Measurements from ENCODE around the gene AMPD3.

AMPD3 gene

DNA sequence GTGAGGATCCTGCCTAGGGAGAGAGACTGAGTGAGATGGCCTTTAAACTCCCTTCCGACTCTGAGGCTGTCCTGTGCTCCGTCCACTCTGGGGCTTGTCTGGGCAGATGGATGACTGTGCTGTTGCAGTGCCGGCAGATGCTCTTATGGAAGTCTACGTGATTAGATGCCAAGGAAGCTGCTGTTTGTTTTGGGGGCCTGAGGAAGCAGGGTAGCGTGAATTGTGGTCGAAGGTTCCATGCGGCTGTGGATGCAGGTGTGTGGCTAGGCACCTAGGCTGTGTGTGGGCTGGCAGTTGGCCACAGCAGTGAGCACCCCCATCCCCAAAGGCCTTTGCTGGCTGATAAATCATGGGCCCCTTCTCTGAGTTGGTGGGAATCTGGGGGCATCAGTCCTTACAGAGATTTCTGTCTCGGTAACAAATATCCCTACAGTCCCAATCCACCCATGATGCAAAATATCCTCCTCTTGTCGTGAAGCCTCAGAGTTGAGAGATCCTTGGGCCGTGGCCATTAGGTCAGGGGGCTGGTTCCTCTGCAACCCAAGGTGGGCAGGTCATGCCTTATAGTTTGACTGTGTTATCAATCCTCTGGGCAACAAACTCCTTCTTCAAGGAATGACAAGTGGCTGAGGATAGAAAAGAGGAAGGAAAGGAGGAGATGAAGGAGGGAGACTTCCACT is 31.2 kb downstream of the AMPD3 start:
- in situ Hi-C loops (cut with HindIII; ENCODE audit: low sequenced_read_pairs), result no loop called here

DNA sequence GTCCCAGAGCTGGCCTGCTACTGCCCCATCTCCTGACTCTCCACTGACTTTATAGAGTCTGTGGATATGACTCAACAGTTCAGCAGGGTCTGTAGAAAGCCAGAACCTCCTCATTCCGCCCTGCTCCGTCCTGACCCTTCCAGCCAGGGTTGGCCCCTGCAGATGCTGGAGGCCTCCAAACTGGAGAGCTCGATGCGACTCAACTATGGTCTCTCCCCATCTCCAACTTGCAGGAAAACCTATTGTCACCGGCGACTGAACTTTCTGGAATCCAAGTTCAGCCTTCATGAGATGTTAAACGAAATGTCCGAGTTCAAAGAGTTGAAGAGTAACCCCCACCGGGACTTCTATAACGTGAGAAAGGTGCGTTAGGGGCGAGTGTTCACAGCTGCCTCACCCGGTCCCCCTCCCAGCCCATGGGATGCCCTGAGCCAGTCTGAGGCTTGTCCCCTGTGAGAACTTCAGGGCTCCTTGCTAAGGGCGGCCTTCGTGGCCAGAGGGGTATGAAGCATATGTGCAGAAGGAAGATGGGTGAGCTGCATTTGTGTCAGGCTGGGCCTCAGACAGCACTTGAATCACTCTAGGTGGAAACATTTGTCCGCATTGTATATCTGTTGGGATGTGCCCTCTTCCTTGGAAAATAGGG is 32.1 kb downstream of the AMPD3 start:
- in situ Hi-C loops (cut with HindIII; ENCODE audit: low sequenced_read_pairs), result no loop called here

DNA sequence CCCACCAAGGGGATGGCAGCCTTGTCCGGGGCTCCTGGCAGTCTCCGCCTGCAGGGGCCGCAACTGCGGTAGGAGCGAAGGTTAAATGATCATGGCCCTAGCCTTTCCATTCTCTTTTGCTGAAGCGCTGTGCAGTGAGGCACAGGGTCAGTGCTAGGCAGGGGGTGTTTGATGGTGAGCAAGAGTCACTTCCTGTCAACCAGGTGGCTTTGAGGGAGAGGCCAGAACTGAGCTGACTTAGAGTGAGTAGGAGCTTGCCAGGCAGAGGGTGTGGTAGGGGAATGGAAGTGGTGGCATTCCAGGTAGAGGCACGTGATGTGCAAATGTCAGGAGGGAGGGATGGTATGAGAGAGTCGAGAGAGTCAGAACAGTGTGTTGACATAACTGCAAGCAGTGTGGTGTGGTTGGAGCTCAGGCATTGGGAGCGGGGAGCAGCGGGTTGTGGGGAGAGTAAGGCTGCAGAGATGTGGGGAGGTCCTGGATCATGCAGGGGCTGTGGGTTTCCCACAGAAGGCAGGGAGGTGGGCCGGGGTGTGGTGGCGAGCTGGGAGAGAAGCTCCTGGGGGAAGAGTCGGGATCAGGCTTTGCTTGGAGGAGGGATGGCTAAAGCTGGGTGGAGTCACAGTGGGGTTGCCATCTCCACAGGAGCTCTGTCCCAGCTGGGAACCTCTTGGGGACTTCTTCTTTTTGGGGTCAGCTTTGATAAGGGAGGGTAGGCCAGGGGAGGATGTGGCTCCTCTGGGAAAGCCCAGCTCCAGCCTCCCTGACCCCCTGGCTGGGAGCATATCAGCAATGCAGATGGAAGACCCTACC is 33.3 kb downstream of the AMPD3 start:
- in situ Hi-C loops (cut with HindIII; ENCODE audit: low sequenced_read_pairs), result no loop called here

DNA sequence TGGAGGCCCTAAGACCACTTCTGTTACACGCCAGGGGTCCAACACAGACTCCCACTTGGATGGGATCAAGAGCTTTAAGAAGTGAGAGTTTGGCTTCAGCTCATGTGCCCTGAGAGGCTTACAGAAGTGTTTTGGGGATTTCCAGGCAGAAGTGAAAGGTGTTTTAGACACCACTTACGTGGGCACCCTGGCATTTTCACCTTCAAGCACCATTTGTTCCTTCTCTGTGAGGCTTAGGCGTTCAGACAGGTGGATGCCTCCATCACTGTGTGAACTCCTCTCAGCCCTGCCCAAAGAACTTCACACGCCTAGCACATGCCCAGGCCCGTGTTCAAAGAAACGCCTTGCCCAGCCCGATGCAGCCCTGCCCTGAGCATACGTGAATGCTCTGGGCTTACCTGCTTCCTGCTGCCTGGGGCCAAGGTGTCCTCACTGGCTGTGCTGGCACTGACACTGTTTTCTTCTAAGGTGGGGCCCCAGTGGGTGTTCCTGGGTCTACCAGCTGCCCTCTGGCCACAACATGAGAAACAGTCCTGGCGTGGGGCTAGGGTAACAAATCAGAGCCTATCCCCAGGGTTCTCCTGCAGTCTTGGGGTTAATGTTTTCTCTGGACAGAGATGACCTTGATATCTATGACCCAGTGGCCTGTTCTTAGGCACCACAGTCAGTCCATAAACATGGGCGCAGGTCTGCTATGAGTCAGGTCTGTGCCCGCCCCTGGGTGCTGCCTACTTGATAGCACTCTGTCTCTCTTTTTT is 34.0 kb downstream of the AMPD3 start:
- in situ Hi-C loops (cut with HindIII; ENCODE audit: low sequenced_read_pairs), result no loop called here

DNA sequence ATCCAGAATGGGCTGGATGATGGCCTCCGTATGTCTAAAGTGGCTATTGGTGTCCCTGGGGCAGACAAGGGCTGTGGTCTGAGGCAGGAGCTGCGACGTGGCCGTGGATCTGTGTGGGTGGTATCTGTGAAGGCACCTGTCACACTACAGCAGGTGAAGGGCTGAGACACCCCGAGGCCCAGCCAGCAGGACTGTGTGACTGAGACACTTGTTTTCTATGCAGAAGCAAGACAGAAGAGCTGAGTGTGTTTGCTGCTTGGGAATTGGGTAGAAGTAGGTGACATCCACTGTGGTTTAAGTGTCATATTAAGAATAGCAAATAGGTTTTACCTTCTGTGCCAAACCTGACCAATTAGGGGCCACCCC is 35.0 kb downstream of the AMPD3 start:
- in situ Hi-C loops (cut with HindIII; ENCODE audit: low sequenced_read_pairs), result no loop called here

DNA sequence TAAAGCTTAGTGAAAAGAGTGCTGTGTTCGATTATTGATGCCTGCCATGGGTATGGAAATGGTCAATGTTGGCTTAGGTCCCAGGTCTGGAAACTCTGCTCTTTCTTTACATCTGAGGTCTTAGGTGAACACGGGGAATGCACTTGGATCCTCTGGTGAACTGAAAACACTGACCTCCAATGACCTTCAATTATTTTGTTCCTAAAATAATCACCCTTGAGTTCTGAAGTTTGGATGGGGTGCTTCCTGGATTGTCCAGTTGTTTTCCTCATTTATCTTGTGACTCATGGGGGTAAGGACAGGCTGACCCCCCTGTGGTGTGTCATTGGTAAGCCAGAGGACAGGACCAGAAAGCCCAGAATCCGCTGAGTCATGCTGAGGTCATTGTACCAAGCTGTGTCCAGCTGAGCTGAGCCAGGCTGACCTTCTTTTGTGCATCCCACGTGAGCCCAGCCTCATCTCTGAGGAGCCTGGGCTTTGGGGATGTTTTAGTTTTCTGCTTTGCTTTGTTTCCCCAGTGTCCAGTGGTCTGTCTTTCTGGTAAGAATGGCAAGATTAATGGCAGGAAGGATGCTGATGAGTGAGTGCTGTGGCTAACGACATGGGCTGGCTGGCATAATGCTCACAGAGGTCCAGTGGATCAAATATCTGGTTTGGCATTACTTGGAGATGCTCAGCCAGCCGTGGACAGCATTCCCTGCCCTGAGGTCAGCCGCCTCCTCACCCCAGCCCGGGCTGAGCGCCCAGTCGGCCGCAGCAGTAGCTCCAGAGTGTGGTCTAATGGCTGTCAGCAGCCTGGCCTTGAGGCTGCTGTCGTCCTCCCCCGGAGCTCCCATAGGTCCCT is 35.6 kb downstream of the AMPD3 start:
- in situ Hi-C loops (cut with HindIII; ENCODE audit: low sequenced_read_pairs), result no loop called here

DNA sequence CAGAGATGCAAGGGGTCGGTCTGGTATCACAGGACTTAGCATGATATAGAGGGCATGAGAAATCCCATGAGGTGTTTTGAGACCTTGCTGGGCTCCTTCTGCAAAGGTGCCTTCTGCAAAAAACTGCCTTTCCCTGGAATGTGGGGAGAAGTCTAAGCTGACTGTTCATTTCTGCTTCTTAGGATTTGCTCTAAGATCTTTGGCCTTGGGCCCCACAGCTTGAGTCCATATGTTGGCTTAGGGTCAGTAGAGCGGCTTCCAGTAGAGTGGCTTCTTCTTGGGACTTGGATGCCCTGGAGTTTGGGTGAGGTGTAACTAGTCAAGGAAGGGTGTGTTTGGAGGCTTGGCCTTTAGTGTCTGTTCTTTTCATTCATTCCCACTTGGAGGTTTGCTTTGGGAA is 37.0 kb downstream of the AMPD3 start:
- in situ Hi-C loops (cut with HindIII; ENCODE audit: low sequenced_read_pairs), result no loop called here

DNA sequence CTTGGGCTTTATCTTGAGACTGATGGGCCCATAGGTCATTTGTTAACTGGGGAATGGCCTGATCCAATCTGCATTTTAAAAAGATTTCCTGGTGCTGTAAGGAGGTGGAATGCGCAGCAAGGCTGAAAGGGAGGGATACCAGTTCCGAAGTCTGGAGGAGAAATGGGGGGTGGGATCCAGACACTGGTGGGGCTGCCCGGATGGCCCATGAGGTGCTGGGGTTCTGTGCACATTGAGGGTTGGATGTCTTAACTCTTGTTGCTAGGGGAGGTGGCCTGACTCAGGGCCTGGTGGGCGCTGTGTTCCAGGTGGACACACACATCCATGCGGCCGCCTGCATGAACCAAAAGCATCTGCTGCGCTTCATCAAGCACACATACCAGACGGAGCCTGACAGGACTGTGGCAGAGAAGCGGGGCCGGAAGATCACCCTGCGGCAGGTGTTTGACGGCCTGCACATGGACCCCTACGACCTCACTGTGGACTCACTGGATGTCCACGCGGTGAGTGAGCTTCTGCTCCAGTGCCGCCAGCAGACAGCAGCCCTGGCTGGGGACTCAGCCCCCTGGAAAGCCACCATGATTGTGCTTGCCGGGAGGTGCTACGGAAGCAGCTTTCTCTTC is 38.1 kb downstream of the AMPD3 start:
- in situ Hi-C loops (cut with HindIII; ENCODE audit: low sequenced_read_pairs), result no loop called here

DNA sequence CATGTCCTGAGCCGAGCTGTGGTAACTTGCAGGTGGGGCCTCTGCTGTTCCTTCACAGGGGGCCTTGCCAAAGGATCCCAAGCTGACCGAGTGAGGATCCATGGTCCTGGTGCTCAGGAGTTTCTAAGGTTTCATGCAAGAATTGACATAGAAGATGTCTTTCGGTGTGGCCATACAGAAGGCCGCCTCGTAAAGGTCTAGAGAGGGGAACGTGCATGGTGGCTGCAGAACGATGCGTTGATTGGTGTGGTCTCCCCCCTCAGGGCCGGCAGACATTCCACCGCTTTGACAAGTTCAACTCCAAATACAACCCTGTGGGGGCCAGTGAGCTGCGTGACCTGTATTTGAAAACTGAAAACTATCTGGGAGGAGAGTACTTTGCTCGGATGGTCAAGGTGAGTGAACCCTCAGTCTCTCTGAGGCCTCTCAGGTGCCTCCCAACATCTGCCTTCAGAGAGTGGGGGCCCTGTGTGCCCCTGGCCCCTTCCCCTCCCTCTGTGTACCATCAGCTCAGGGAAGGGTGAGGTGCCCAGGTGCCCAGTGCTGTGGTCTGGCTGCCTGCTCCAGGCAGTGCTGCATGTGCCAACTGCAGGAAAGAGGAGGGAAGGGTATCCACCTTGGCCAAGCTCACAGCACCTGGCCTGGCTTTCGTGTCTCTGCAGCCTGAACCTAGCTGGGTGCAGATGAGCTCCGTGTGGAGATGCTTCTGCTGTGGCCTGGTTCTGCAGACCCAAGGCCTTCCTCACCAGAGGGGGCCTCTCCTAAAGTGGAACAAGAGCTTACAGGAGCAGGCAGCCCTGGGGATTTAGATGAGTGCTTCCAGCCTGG is 39.8 kb downstream of the AMPD3 start:
- in situ Hi-C loops (cut with HindIII; ENCODE audit: low sequenced_read_pairs), result no loop called here

DNA sequence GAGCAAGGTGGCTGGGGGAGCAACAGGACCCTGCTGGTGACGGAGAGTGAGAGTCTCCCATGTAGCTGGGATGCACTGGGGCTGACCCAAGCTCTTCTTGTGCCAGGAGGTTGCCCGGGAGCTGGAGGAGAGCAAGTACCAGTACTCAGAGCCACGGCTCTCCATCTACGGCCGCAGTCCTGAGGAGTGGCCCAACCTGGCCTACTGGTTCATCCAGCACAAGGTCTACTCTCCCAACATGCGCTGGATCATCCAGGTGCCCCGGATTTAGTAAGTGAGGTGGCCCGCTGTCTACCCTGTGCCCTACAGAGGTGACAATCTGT is 40.4 kb downstream of the AMPD3 start:
- in situ Hi-C loops (cut with HindIII; ENCODE audit: low sequenced_read_pairs), result no loop called here

DNA sequence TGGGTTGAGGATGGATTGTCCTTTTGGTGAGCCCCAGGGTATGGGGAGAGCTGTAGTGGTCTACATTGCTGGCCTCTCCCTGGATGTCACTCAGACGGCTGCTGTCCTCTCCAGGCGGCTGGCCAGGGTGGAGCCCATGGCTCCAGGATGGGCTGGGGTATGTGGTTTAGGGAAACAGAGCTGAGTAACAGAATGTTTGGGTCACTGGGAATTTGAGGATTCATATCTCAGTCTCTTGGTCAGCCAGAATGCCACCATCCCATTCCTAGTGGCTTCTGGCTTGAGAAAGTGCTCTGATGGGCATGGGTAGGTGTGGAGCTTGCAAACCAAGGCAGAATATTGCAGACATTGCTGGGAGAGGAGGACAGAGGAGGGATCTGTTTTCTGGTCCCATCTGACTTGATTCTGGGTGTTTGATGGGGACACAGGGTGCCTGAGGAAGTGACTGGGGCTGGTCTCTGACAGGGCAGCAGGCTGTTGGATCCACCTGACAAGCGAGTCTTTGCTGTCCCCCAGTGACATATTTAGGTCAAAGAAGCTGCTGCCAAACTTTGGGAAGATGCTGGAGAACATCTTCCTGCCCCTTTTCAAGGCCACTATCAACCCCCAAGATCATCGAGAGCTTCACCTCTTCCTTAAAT is 41.4 kb downstream of the AMPD3 start:
- in situ Hi-C loops (cut with HindIII; ENCODE audit: low sequenced_read_pairs), result no loop called here

DNA sequence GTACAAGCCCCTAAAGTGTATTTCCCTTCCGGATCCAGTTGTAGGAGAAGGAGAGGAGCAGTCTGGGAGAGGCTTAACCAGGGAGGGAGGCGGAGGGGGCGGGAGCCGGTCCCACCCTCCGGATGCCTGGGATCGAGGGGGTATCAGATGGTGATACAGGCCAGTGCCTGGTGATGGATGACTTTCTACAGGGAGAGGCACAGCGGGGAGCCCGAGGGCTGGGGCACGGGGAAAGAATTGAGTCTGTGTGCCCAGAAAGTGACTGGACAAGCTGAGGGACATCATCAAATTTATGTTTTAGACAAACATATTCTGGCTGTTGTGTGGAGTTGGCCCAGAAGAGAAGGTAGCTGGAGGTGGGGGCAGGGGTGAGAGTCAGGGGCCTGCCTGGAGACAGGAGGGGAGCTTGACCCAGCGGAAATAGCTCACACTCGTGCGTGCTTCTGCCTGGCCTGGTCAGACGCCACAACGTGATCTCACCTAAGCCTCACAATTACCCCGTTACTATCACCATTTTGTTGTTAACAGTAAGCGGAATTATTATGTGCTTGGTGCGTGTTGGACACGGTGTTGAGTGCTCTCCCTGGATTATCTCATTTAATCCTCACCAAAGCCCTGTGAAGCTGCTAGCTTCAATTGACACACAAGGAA is 42.4 kb downstream of the AMPD3 start:
- in situ Hi-C loops (cut with HindIII; ENCODE audit: low sequenced_read_pairs), result no loop called here

DNA sequence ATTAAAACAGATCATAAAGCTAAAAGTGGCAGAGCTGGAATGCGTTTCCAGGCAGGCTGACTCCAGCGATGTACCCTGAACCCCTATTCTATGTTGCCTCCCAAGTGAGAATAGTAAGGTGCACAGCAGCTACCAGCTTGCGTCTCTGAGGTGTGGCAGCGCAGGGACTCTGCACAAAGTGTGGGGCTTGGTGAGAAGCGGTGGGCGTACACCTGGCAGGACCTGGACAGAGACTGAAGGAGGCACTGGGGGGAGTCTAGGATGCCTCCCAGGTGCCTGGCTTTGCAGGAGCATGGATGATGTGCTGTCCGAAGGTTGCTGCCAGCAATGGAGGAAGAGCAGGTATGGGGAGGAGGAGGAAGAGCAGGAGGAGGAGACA is 42.9 kb downstream of the AMPD3 start:
- in situ Hi-C loops (cut with HindIII; ENCODE audit: low sequenced_read_pairs), result no loop called here

DNA sequence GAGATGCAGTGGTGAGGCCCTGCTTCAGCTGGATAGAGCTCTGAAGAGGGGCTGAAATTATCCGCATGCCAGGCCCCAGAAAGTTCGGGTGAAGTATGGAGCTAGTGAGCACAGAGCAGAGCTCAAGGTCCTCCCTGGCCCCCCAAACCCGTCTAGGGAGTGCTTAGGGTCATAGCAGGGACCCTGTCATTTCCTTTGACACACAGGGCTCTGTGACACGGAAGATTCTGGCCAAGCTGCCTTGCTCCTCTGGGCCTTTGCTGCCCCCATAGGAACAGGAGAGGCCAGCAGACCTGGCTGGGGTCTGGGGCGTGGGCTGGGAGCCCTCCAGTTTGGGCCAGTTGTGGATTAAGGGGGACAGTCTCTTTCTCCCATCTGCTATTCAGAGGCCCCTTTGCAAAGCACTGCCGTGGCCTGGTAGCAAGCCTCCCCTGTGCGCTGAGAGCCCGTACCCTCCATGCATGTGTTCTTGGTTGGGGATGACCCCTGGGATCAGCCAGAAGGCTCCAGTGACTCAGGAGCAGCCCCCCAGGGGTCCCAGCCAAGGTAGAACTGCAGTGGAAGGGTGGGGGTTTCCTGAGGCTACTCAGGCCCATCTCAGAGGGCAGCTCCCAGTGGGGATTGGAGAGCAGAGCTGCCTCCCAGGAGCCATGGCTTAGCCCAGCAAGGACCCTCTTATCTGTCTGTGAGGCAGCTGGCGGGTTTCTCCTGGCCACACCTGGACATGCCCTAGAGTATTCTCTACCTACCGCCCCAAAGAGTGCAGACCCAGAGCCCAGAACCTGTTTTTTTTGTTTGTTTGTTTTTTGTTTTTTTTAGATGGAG is 43.6 kb downstream of the AMPD3 start:
- in situ Hi-C loops (cut with HindIII; ENCODE audit: low sequenced_read_pairs), result no loop called here

DNA sequence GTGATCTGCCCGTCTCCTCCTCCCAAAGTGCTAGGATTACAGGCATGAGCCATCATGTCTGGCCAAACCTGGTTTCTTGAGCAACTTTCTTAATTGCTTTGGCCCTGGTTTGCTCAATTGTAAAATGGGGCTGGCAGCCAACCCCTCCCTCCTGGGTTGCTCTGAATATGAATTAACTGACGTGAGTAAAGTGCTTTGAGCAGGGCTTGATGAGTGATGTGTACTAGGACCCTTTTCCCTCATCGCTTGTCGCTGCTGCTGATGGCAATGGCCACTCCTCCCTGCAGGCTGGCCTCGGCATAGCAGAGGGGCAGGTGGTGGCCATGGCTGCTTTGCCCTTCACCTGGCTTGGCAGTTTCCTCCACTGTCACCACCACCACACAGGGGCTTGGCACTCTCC is 44.4 kb downstream of the AMPD3 start:
- in situ Hi-C loops (cut with HindIII; ENCODE audit: low sequenced_read_pairs), result no loop called here

DNA sequence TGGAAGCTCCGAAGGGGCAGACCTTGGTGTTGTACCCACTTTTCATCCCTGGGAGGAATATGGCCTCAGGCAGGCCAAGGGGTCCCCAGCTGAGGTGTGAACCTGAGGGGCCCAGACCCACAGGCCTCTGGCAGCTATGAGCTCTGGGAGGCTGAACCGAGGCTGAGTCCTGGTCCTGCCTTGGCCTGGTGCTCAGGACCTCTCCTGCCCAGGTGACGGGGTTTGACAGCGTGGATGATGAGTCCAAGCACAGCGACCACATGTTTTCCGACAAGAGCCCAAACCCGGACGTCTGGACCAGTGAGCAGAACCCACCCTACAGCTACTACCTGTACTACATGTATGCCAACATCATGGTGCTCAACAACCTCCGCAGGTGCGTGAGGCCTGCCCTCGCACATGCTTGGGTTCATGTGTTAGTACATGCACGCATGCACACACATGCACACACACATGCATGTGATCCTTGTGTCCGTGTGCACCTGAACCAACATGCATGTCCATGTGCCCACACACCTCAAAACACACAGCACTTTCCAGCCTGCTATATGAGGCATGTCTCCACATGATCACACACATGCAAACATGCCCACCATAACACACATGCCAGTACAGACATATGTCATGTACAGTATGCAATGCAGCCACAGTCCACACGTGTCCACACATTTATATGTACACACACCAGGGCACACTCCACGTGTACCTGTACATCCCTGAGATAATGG is 45.0 kb downstream of the AMPD3 start:
- in situ Hi-C loops (cut with HindIII; ENCODE audit: low sequenced_read_pairs), result no loop called here

All from DLD1 (cell line).